Measurements from ENCODE around the gene RNF41.
"Not testable (repeated sequence)": the region's sequence is repeated elsewhere in the genome, so short reads cannot be mapped to it uniquely, and the experiment has no call there.

The RNF41 gene

DNA sequence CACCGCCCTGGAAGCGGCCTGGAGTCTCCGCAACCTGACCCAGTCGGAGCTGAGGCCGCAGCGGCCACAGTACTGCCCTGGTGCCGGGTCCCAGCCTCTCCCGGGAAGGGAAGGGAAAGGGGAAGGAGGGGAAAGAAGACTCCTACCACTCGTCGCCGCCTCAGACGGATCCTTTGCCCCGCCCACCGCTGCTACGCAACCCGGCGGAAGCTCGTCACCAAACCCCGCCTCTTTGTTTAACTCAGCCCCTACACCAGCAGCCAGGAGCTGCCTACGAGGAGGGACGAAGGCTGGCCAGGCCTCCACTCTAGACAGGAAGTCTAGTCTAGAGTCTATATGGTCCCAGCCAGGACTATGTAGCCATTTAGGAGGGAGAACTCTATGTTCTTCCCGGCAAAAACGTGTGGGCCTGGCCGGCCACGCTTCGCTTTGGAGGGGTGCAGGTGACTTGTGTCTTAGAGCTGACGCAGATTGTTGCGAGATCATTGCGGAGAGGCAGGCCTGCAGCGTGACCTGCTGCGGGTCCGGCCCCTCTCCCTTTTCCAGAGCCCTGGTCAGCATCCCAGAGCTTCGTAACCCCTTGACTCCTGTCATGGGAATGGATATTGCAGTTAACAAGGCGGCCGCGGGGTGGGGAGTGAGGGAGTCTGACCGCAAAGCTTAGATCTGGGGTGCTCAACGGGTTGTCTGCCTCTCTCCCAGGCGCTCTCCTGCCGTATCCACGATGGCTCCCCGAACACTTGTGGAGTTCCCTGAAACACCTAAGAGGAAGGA is at the start of gene RNF41:
Gene RNF41, minus strand, starts transcription at position 166 of the 774 bp plus-strand sequence. CDS start 7,875 bp downstream, outside the sequence.
- peak; percentile 91 to 94 for DNase-seq

DNA sequence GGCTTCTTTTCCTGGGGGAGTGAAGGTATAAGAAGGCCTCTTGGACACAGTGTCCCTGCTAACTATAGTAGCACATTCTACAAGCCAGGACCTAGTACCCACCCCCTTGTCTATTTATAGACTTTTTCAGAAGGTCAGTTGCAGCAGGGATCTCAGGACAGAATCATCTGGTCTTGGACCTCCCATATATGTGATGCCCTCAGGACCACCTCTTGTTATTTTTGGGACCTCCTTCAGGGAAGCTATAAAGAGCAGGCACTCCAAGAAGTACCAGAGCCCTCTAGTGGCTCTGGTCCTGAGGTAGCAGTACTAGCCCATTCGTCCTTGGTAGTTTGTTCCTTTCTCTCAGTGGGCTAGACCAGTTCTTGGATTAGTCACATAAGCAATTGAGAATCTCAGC is 49.3 kb upstream of the RNF41 start:
- no peak for DNase-seq

DNA sequence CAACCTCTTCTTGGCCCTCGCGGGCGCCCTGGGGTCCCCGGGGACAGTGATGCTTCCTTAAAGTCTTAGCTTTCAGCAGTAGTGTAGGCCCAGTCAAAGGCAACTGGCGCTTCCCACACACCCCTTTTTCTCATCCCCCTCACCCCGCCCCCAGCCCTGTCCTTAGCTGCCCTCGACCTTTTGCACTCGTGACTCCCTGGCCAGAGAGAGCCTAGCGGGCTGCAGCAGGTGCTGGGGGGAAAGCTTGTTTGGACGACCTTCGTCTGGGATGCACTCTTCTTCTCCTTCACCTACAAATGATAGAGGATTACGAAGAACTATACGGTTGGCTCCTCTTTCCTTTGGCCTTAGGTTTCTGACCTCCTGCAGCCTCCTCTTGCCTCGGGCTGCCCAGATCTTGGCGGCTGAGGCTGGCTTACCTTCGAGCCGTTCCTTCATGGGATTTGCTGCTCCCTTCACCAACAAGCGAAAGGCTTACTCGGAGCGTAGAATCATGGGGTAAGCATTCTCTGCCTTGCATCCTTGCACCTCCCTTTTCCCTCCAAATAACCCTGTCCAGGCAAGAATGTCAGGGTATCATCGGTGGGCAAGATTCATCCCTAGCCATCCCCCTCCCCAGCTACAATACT is 45.8 kb upstream of the RNF41 start:
- no peak for DNase-seq

DNA sequence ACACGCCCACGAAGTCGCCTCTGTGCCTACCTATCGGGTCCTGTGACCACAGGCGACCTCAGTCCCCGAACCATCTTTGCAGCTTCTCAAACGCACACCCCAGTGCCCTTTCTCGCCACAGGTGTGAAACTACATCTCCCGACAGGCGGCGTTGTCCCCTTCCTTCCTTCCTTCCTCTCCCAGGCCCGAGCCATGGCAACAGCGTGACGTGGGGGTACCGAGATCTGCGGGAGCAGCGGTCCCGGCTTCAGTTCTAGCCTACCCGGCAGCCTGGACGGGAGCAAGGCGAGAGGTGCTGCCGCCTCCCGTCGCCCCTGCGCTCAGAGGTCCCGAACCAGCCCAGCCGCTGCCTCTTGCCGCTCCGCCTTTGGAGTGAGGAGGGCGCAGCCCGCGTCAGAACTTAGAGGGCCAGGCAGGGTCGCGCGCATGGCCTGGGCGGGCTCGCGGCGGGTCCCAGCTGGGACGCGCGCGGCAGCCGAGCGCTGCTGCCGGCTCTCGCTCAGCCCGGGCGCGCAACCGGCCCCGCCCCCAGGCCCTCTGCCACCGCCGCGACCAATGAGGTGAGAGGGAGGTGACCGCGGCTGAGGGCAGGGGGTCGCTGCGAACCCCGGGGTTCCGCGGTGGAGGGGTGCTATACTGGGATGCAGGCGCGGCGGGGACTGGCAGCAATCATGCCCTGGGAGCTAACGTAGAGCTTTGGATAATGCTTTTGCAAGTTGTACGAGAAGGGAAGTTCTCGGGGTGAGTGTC is 45.1 kb upstream of the RNF41 start, which contains the start of gene COQ10A:
Gene COQ10A, plus strand, starts transcription at position 250 of the 750 bp plus-strand sequence. Its CDS starts 177 bp downstream, at position 427.
- peak; percentile 88 to 89 for DNase-seq

DNA sequence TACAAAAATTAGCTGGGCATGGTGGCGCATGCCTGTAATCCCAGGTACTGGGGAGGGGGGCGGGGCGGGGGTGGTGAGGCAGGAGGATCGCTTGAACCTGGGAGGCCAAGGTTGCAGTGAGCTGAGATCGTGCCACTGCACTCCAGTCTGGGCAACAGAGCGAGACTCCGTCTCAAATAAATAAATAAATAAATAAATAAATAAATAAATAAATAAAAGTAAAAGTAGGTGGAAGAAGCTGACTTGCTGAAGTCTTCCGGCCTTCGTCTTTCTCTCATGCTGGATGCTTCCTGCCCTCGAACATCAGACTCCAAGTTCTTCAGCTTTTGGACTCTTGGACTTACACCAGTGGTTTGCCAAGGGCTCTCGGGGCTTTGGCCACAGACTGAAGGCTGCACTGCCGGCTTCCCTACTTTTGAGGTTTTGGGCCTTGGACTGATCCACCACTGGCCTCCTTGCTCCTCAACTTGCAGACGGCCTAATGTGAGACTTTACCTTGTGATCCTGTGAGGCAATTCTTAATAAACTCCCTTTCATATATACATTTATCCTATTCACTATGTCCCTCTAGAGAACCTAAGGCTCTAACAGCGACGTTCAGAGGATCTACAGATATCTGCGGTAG is 44.5 kb upstream of the RNF41 start:
- DNase-seq: not testable (repeated sequence)

DNA sequence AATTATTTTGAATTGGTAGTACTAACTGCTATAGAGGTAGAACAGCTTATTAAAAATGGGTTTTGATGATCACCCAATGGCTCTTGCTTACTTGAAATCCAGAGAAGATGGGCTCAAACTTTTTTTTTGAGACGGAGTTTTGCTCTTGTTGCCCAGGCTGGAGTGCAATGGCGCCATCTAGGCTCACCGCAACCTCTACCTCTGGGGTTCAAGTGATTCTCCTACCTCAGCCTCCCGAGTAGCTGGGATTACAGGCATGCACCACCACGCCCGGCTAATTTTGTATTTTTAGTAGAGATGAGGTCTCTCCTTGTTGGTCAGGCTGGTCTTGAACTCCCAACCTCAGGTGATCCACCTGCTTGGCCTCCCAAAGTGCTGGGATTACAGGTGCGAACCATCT is 41.2 kb upstream of the RNF41 start:
- DNase-seq: peak in 1 of 2 donors; percentile 29

DNA sequence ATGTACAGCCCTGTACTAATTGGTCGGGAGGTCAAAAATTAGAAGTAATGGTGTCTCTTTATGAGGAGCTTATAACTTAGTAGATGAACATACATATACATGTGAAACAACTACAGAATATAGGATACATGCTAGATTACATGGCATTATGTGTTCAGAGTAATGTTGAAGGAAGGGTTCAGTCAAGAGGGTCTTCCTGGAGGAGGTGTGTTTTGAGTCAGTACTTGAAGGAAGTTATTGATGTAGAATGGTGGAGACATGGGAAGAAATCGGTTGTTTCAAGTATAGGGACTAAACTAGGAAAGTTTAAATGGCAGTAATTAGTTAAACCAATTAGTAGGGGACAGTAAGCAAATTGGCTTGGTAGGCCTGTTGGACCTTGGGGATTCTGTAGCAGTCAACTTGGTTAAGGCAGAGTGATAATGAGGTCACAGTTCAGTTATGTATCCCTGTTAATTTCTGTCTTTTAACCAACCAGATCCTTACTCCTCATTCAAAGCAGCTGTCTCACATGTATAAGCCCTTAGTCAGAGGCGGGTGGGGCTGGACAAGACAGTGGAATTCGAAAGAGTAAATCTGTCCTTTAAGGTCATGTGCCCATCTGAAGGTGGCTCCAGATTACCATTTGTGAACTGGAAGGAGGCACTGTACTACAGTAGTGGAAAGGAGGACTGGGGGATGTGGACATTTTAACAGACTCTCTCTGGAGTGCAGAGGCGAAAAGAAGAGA is 39.9 kb upstream of the RNF41 start:
- DNase-seq: no peak

DNA sequence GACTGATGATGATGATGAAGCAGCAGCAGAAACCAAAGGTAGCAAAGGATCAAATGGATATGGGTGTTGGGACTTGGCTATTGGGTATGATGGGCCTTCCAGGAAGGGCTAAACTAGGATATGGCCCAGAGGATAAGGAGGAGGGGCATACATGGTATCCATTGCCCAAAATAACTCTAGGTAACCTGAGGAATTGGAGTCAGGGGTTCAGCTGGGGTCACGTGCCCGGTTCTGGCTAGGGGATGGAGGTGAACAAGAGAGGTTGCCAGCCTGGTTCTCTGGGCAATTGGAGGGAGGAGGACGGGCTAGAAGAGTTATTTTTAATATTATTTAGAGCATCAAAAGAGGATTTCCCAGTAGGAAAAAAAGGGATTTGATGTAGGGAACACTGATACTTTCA is 39.2 kb upstream of the RNF41 start:
- no peak for DNase-seq

DNA sequence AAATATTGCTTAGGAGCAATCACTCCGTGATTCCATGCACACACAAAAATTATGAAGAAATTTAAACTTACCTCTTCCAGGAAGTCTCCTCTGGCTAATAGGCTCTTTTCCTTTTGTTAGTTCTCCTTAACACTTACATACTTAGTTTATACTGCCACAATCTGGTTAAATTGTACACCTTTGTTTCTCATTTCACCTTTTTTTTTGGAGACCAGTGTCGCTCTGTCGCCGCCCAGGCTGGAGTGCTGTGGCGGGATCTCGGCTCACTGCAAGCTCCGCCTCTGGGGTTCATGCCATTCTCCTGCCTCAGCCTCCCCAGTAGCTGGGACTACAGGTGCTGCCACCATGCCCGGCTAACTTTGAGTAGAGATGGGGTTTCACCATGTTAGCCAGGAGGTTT is 38.7 kb upstream of the RNF41 start:
- DNase-seq: no peak

DNA sequence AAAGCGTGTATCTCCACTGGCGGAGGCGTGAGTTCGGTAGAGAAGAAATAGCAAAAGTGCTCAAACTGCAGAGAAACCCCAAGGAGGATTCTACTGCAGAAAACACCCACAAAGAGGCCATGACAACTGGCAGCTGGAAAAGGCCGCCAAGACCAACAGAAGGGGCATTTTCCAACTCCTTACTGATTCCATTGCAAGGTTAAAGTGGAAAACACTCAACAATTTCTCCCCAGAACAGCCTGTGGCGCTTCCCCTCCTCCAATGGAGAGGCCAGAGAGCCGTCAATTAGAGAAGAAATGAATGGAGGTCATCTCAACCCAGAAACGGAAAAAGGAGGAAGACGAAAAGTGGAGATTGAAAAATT is 37.1 kb upstream of the RNF41 start:
- DNase-seq: no peak

DNA sequence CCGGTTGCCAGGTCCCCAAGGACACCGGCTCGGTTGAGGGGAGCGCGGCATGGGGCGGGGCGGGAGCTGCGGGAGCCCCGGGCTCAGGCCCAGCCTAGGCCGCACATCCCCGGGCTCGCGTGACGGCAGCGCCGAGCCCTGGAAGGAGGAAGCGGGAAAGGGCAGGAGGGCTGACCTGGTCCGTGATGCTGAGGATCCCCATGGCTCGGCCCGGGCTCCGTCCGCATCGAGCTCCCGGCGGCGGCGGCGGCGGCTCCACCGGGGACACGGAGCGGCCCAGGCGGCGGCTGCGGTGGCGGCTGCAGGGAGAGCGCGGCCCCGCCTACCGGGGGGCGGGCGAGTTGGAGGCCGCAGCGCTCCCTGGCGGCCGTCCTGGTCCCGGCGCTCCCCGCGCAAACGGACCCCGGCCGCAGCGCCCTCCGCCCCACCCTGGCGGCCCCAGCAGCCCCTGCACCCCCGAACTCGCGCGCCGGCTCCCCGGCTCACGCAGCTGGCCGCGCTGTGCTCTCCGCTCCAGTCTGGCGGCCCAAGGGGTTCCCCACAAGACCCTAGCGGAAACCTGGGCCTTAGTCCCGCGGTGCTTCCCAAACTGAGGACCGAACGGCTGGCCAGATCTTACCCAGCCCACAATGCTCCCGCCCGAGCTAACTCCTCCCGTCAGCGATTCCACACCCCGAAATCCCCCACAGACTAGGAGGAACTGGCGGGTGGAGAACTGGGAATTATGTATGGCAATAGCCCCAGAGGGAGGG is 36.5 kb upstream of the RNF41 start, which contains the start of gene ANKRD52:
Gene ANKRD52, minus strand, starts transcription at position 317 of the 752 bp plus-strand sequence. Its CDS starts 115 bp downstream, at position 202.
- DNase-seq: peak; percentile 83 to 86

DNA sequence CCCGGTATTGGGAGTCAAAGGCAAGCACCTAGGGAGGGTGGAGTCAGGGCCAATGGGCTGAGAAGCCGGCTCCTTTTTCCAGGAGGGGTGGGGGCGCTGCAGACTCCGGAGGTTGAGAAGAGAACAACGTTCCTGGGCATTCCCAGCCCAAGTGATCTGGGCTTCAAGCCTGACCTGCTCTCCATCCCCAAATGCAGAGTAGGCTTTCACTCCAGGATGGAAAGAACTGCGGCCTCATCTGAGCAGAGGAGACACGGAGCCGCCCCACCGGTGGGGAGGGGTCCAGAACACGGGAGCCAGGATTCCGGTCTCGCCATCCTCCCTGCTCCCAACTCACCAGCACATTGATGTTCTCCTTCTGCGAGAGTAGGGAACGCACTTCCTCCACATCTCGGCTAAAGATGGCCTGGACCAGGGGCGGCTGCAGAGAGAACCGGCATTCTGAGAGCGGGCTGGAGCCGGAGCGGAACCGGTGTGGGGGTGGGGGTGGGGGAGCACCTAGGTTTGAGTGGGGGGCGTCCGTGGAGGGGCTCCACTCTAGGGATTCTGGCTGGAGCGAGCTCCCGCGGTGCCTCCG is 35.9 kb upstream of the RNF41 start:
- DNase-seq: peak in 1 of 2 donors; percentile 21

DNA sequence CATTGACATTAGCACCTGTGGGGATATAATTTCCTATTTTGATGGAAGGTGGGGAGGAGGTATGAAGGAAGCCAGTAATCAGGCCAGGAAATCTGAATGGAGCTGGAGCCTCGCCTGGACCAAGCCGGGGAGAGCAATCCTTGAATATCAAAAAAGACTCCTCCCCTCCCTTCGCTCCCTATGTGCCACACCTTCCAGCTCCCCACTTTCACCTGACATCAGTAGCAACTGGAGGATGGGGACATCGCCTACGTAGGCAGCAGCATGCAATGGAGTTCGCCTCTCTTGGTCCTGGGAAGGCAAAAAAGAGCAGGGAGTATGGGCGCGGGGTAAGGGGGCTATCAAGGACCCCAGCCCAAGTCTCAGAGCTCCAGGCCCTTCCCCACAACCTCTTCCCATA is 35.3 kb upstream of the RNF41 start:
- DNase-seq: no peak

DNA sequence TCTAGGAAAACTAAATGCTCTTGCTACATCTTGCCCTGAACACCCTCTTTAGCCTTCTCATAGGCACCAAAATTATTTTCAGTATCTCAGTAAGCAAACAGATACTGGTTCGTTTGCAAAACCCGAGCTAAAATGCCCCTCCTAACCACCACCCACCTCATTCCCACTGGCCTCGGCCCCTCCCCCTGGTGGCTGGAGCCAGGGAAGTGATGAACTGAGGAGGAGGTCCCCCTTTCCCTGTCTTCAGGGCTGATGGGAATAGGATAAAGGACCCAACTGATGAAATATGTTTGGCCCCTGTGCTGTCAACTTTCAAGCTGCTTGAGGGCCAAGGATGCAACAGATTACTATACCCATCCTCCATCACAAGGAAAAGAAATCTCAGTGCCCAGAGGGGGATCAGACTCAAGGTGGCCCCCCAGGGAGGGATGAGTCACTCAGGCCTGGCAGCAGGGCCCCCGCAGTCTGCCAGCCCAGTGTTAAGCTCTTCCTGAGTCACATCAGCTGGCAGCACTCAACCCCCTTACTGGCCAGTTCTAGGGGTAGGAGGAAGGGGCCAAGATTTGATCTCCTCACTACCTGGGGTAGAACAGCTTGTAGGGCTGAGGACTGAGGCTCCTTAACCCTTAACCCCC is 34.7 kb upstream of the RNF41 start:
- no peak for DNase-seq

DNA sequence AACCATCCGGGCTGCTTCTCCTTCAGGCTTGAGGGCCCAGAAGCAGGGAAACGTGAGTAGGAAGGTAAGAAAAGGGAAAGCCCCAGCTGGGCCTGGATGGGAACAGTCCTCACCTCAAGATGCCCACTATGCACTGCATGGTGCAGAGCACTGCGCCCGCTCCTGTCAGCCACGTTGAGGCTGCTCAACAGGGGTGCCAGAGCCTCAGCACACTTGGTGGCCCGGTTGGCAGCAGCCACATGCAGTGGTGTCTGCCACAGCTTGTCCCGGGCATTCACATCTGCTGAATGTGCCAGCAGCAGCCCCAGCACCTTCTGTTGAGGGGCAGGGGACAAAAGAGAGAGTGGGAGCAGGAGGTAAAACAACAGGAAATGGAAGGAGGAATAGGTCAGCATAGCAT is 33.9 kb upstream of the RNF41 start:
- DNase-seq: no peak

DNA sequence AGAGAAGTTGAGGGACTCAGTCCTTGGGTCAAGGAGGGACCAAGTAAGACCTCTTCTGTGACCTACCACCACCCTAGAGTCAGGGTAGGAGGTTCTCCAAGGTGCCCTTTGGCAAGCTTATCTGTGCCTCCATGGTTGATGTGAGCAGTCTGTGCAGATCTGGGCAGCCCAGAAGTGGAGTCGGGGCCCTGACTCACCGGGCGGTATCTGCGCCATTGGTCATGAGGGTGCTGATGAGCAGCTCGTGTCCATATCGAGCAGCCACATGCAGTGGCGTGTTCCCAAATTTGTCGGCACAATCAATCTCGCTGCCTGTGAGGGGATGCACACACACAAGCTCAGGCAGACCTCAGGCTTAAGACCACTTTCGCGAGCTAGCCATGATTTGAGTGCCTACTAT is 31.4 kb upstream of the RNF41 start:
- DNase-seq: no peak

DNA sequence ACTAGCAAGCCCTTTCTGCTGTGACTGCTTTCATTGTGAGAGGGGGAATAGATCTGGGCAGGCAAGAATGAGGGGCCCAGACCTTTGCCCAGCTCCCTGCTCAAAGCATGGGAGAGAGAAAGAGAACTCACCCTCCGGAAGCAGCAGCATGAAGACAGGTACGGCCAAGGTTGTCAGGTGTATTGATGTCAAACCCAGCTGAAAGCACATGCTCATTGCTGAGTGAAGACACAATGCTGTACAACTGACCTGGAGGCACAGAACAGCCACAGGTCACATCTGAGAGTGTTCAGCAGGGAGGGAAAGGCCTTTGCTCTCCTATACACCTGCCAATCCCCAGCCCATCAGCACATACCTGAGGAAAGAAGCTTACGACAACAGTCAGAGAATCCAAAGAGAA is 30.9 kb upstream of the RNF41 start:
- no peak for DNase-seq

DNA sequence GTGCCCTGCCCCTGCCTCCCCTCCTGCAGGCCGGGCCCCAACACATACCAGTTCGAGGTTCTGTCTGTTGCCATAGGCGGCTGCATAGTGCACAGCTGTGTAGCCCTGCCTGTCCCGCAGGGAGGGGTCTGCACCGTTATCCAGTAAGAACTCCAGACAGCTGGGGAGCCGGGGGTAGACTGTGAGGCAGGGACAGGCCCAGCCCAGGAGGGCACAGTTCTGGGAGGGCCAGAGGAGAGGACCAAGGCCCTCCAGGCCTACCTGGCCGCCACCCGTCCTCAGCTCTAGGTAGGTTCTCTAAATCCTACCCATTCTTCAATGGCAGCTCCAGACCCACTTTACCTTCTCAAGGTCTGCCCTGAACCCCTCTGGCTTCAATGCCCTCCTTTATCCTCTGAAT is 27.0 kb upstream of the RNF41 start:
- DNase-seq: no peak

DNA sequence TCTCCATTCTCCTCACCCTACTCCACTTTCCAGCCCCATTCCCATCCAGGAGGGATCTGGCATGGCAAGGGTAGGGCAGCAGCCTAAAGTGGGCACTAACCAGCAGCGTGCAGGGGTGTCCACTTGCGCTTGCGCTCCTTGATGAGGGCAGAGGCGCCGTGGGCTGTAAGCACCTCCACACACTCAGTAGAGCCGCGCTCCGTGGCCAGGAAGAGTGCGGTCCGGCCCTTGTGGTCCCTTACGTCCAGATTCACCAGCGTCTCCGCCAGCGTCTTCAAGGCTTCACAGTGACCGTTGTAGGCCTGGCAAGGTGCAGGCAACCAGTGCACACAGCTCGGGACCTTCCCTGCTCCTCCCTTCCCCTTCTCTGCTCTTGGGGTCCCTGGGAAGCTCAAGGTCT is 26.2 kb upstream of the RNF41 start:
- DNase-seq: no peak

DNA sequence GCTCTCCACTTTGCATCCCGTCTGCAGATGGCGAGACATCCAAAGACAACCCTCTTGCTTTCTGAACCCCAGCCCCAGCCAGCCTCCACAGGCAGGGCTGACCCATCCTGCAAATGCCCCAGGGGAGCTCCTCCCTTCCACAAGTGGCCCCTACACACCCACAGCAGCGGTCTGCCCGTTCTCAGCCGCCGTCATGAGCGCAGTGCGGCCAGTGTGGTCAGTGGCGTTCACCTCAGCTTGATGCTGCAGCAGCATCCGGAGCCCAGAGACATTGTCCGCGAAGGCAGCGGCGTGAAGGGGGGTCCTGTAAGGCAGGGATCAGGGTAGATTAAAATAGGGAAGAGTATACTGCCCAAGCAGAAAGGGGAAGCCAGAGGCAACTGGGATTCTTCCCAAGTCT is 22.8 kb upstream of the RNF41 start:
- no peak for DNase-seq

DNA sequence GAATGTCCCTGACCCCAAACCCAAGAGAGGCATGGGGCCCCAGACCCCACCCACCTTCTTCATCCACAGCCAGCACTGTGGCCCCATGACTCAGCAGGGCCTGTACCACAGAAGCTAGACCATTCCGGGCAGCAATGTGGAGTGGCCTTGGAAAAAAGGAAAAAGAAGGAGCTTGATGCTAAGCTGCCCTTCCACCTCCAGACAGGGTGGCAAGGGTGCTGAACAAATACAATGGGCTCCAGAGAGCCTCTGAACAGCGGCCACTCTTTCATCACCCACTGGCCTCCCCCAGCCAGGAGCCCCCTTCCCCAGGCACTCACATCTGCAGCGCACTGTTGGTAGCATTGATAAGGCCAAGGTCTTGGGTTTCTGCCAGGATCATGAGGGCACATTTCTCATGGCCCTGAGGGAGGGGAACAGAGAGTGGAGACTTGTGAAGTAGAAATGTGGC is 22.0 kb upstream of the RNF41 start:
- no peak for DNase-seq
